Stimulated activated memory B cell treated with anti-CD40 and anti-IgM and Interleukin-4, amounts not matched to agents 10 μg/mL and 1 μg/mL and 100 μg/mL, for 72 hours (primary cell): ENCODE measurements around the gene GPR62.

Experiments
- ATAC-seq: fragments of 150-1000 bp; cut with Tn5 transposase; 2 replicates; pipeline ENCODE4 v1.10.0; 2021
- H3K27ac Mint-ChIP-seq: one replicate; pipeline ENCODE4 v1.8.0; 2022; ENCODE audit warnings: mild to moderate bottlenecking, mixed read lengths
- H3K27me3 Mint-ChIP-seq: one replicate; pipeline ENCODE4 v1.8.0; 2022; ENCODE audit warnings: mixed read lengths
- H3K36me3 Mint-ChIP-seq: one replicate; pipeline ENCODE4 v1.8.0; 2022; ENCODE audit warnings: mixed read lengths
- H3K4me1 Mint-ChIP-seq: one replicate; pipeline ENCODE4 v1.8.0; 2022; ENCODE audit warnings: mixed read lengths
- H3K4me3 Mint-ChIP-seq: one replicate; pipeline ENCODE4 v1.8.0; 2022; ENCODE audit warnings: mild to moderate bottlenecking, moderate library complexity, mixed read lengths
- H3K9me3 Mint-ChIP-seq: one replicate; pipeline ENCODE4 v1.8.0; 2022; ENCODE audit warnings: mixed read lengths

Gene GPR62

DNA sequence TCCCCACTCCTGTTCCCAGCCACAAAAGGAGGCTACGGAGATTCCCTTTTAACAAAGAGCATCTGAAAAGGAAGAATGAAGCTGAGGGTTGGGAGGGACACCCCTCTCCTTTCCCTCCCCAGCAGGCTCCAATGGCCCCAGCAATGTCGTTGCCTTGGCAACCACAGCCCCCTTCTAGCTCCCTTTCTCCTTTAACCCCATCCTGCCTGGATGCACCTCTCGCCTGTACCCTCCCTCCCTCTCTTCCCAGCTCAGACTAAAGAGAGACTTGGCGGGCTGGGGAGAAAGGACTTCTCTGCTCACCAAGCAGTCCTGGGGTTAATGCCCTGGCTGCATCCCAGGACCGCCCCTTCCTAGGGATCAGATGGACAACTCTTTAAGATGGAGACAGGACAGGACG, 47.6 kb downstream of the GPR62 start:
- Mint-ChIP-seq H3K4me1 (peaks cover 7% of the 10 kb centered on the region), H3K9me3 (no peaks in the 10 kb centered on the region), H3K27me3 (no peaks in the 10 kb centered on the region), H3K36me3 (no peaks in the 10 kb centered on the region), H3K27ac (no peak overlapping the region), H3K4me3 (no peak overlapping the region)
- ATAC-seq: no peak

DNA sequence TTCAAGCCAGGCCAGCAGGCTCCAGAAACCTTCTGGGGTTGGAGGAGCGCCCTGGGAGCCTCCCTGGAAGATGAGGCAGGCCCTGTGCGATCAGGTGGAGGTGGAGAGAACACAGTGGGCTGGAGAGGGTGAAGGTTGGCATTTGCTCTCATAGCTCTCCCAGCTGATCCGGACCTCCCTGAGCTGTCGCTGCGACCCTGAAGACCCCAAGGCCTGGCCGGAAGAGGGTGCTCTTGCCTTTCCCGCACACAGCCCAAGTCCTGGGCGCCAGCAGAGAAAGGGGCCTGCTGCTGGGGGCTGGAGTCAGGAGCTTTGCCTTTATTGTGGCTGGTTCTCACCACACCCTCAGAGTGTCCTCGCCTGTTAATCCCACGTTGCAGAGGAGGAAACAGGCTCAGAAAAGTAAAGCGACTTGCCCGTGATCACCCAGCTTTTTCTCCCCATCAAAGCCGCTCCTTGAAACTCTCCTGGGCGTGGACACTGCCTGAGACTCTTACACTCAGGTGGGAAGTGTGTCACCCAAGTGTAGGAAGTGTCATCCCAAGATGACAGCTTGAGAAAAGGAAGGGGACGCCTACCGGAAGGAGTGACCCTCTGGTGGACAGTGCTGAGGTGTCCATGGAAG, 49.1 kb downstream of the GPR62 start:
- H3K27ac Mint-ChIP-seq: no peak overlapping the region
- no peak overlapping the region for H3K4me3 Mint-ChIP-seq
- H3K4me1 Mint-ChIP-seq: peaks cover 7% of the 10 kb centered on the region
- no peaks in the 10 kb centered on the region for H3K9me3 Mint-ChIP-seq
- ATAC-seq: no peak
- H3K27me3 Mint-ChIP-seq: no peaks in the 10 kb centered on the region
- H3K36me3 Mint-ChIP-seq: no peaks in the 10 kb centered on the region

DNA sequence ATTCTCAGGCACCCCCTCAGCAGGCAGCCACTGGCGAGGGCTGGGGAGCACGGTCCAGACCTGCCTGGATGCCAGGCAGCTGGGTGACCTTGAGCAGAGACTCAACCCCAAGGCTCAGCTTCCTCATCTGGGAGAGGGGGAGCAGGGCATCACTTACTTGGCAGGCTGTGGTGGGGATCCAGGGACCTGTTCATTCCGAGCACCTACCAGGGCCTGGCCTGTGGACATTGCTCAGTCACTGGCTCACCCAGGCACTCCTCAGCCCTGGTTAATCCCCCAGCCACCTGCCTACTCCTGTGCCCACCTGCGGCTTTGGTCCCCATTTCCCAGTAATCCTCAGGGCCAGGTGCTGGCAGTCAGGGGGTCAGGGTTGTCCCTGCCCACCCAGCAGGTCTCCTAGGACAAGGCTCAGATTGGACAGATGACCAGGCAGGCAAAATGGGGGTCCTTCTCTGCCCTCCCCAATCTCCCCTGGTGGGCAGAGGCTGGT, 49.8 kb downstream of the GPR62 start:
- Mint-ChIP-seq H3K4me1 (peaks cover 7% of the 10 kb centered on the region), H3K27me3 (no peaks in the 10 kb centered on the region), H3K9me3 (no peaks in the 10 kb centered on the region), H3K36me3 (no peaks in the 10 kb centered on the region), H3K27ac (no peak overlapping the region), H3K4me3 (no peak overlapping the region)
- ATAC-seq: no peak

DNA sequence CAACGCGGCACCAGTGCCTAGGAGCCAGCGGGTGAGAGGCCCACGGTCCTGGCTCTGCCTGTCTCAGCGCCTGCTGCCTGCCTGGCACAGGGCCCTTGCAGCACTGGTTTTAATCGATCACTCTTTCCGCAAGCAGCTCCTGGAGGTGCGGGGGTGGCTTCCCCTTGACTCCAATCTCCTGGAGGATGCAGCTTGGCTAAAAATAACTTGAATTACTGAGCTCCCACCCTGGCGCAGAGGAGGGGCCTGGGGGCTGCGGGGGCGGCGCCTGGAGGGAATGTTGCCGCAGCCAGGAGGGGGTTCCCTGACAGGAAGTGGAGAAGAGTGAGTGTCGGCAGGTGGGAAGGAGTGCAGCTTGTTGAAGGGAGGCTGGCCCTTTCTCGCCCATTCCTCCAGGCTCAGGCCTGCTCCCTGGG, 50.4 kb downstream of the GPR62 start:
- Mint-ChIP-seq H3K27ac (no peak overlapping the region), H3K4me1 (peaks cover 7% of the 10 kb centered on the region), H3K27me3 (no peaks in the 10 kb centered on the region), H3K9me3 (no peaks in the 10 kb centered on the region), H3K36me3 (no peaks in the 10 kb centered on the region), H3K4me3 (no peak overlapping the region)
- ATAC-seq: no peak

DNA sequence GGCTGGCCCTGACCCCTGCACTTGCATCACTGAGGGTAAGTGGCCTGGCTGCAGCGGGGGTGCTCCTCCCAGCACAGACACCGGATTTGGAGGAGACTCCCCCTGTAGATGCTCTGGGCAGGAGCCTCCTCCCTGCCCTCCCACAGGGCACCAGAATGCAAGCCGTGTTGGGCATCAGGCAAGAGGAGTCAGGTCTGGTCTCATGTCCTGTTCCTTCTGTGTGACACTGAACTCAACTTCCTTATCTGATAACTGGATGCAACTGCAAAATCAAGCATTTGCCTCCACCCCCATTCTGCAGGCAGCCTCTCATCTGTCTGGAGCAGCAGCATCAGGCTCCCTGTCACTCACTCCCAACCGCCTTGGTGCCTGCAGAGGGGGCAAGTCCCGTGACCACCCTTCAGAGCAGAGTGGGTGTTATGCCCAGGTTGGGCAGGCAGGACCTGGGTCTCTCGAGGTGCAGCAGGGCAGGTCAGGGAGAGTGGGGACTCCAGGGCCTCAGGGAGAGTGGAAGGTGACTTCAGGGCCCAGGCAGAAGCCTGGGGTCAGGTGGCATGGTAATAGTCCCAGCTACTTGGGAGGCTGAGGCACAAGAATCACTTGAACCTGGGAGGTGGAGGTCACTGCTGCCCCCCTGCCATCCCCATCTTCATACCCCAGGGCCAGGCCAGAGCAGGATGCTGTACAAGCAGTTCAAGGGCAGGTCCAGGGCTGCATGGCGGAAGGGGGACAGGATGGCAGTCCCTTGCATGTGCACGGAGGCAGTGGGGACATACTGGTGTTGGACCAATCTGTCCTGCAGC, 51.0 kb downstream of the GPR62 start:
- Mint-ChIP-seq H3K36me3 (no peaks in the 10 kb centered on the region), H3K4me3 (no peak overlapping the region), H3K27me3 (no peaks in the 10 kb centered on the region), H3K9me3 (no peaks in the 10 kb centered on the region), H3K4me1 (peaks cover 7% of the 10 kb centered on the region), H3K27ac (no peak overlapping the region)
- ATAC-seq: no peak

DNA sequence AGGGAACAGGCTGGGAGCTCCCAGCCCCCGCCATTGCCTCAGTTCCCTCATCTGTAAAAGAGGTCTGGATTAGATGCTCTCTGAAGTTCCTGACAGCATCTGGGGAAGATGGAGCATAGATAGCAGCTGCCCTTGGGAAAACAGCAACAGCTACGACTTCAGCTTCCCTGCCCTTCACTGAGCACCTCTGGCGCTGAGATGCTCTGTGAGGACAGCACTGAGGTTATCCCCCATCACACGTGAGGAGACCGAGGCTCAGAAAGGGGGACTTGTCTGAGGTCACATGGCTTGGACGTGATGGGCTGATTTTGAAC, 51.6 kb downstream of the GPR62 start:
- no peak for ATAC-seq
- Mint-ChIP-seq H3K9me3 (no peaks in the 10 kb centered on the region), H3K4me1 (peaks cover 2% of the 10 kb centered on the region), H3K27ac (no peak overlapping the region), H3K36me3 (no peaks in the 10 kb centered on the region), H3K4me3 (no peak overlapping the region), H3K27me3 (no peaks in the 10 kb centered on the region)
